ENCODE data around the gene ZDHHC11.
"Not testable (repeated sequence)": the region's sequence is repeated elsewhere in the genome, so short reads cannot be mapped to it uniquely, and the experiment has no call there.

ZDHHC11 gene

DNA sequence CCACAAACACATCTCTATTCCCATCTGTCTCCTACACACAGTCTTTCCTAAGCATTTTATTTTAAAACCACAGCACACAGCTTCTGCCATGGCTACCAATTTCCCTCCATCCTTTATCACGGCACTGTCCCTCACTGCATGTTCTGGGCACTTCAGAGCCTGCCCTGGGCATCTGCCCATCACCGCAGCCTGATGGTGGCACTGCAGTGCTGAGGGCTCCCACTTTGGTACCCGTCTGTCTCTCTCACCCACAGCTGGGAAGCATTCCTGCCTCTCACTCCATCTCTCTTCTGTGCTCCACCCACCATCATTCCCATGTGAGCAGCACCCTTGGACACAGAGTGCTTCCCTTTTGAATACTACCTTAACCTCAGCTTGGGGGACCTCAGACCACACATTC lies 31.7 kb downstream of the ZDHHC11 start:
- DNase-seq (ENCODE audit: low spot score) = no peak
- TF ChIP-seq, protein P1, sequence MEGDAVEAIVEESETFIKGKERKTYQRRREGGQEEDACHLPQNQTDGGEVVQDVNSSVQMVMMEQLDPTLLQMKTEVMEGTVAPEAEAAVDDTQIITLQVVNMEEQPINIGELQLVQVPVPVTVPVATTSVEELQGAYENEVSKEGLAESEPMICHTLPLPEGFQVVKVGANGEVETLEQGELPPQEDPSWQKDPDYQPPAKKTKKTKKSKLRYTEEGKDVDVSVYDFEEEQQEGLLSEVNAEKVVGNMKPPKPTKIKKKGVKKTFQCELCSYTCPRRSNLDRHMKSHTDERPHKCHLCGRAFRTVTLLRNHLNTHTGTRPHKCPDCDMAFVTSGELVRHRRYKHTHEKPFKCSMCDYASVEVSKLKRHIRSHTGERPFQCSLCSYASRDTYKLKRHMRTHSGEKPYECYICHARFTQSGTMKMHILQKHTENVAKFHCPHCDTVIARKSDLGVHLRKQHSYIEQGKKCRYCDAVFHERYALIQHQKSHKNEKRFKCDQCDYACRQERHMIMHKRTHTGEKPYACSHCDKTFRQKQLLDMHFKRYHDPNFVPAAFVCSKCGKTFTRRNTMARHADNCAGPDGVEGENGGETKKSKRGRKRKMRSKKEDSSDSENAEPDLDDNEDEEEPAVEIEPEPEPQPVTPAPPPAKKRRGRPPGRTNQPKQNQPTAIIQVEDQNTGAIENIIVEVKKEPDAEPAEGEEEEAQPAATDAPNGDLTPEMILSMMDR (IDR thresholded peaks at IDR 0.05; ENCODE audit: extremely low read depth, missing control alignments) = no peak

DNA sequence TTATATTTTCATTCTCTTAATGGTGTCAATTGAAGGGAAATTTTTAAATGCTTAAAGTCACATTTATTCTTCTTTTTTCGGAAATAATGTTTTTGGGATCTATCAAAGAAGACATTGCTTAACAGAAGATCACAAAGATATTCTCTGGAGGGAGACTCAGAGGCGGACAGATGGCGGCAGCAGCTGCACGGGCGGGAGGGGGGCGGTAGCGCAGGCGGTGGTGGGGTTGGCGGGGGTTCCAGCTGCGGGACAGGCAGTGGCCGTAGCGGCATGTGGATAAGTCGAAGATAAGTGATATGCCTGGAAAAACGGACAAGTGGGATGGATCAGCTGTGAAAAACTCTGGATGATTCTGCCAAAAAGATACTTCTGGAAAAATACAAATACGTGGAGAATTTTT lies 34.6 kb downstream of the ZDHHC11 start:
- no peak for DNase-seq (ENCODE audit: low spot score)
- TF ChIP-seq, protein P1 (IDR thresholded peaks at IDR 0.05; ENCODE audit: extremely low read depth, missing control alignments) = no peak

DNA sequence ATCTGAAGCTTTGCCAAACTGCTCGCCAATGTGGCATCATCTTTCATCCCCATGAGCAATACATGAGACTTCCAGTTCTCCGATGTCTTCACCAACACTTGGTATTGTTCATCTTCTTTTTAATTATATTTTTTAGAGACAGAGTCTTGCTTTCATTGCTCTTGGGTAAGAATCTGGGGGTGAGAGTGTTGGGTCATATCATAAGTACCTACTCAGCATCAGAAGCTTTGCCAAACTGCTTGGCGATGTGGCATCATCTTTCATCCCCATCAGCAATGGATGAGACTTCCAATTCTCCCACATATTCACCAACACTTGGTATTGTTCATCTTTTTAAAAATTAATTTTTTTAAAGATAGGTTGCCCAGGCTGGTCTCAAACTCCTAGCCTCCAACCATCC lies 35.3 kb downstream of the ZDHHC11 start:
- TF ChIP-seq, protein P1 (IDR thresholded peaks at IDR 0.05; ENCODE audit: extremely low read depth, missing control alignments) = no peak
- no peak for DNase-seq (ENCODE audit: low spot score)

DNA sequence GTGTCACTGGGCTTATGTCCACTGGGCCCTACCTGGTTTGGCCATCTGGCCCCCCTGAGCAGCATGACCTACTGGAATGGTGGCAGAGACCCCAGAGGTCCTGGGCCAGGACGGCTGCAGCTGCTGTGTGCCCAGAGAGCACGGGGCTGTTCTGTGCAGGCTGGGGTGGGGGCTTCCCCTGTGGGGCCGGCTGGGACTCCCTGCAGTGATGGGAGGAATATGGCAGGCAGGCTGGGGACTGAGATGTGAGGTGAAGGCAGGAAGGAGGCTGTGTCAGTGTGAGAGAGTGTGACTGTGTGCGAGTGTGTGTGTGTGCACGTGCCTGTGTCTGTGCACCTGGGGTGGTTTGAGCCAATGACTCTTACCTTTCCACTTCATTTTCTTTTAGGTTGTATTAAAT lies 37.2 kb downstream of the ZDHHC11 start:
- DNase-seq (ENCODE audit: low spot score) = not testable (repeated sequence)

DNA sequence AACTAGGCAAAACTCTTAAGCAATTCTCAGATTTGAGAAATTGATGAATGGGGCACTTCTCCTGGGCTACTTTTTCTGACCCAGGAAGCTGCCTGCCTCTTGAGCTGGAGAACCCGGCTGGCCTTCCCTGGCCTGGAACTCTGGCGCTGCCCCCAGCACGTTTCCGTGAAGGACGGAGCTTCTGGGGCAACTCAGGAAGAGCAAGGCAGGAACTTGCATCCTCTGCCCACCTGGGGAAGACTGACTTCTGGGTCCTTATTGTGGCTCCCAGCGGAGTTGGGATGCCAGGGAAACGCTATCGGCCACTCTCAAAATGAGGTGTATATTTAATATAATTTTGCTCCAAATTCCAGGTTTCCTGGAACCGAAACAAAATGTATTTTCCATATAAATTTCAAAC lies 39.4 kb downstream of the ZDHHC11 start:
- not testable (repeated sequence) for DNase-seq (ENCODE audit: low spot score)

DNA sequence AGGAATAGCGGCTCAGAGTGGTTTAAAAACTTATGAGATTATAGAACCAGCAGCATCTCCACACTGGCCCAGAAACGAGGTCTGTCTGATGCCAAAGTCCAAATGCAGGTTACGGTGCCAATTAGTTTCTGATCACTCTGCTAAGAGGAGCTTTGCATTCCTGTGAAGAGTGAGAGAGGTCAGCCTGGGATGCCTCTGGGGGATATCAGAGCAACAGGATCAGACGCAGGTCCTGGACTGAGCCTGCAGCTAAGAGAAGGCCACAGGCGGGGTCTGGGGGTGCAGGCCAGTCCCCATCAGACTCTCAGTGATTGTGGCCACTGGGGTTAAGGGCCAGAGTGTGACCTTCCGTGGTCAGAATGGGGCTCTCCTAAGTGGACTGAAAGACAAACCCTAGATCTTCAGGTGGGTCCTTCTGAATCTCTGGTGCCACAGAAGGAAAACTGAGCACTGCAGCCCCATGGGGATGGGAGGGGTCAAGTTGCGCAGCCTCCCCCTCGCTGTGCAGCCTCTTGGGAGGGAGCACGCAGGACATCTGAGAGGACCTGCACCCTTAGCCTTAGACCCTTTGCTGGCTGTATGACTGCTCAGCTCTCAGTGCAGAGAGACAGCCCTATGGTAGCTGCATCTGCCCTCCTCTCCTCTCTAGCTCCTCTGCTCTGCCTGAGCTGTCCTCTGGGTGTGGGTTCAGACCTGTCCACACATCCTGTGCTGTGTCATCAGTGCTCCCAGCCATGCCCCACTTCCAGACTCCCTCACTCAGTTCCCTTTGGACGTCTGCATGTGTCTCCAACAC lies 42.9 kb downstream of the ZDHHC11 start:
- not testable (repeated sequence) for DNase-seq (ENCODE audit: low spot score)

DNA sequence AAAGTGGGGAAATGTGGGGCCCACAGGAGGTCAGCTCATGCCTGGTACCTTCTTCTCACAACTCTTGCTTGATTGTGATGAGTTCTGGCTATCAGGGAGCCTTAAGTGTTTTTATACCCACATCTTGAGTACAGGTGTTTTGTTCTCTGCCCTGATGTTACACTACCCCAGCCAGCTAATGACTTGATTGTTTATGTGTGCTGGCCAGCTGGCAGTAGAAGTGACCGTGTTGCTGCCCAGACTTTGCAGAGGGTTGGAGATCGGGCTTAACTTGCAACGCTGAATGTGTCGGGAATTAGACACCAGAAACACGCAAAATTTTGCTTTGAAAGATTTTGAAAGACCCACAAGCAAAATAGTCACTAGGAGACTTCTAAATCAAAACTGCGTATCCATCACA lies 49.3 kb downstream of the ZDHHC11 start:
- no peak for DNase-seq (ENCODE audit: low spot score)
- TF ChIP-seq, protein P1 (IDR thresholded peaks at IDR 0.05; ENCODE audit: extremely low read depth, missing control alignments) = no peak

DNA sequence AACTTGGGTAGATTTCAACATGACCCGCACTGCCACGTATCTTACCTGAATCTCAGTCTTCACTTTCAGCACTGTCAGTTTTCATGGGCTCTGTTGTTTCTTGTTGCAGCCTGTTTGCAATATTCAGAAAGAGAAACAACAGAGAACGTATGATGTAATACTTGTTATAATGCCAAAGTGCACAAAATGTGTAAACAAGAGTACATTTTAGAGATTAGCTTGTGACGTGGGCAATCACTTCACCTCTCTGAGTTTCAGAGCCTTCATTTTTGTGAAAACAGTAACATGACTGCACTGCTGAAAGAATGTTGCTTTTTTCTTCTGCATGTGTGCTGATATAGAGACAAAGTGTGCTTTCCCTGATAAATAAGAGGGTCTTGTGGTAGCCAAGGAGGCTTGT lies 49.7 kb downstream of the ZDHHC11 start:
- DNase-seq (ENCODE audit: low spot score) = not testable (repeated sequence)

DNA sequence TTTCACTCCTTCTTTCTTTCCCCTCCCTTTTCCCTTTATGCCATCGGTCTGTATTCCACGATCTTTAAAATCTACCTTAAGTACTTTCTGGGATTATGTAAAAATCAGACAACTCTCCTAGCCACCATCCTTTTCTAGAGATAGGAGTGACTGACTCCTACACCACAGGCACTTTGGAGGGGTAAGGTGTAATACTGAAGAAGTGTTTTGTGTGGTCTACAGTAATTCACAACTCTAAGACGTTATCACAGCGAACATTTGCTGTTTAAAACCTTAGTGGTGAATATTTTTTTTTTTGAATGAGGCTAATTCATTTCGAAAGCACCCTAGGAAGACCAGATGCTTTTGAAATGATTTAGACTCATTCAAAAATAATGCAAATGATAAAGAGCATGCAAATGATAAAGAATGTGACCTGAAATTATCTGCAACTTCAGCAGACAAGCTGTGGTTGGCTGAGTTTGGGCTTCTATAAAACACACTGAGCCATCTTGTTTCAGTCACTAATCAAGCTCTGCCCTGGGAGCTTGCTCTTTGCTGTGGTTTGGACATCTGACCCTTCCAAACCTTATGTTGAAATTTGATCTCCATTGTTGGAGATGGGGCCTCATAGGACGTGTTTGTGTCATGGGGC lies 52.2 kb downstream of the ZDHHC11 start:
- DNase-seq (ENCODE audit: low spot score) = not testable (repeated sequence)

DNA sequence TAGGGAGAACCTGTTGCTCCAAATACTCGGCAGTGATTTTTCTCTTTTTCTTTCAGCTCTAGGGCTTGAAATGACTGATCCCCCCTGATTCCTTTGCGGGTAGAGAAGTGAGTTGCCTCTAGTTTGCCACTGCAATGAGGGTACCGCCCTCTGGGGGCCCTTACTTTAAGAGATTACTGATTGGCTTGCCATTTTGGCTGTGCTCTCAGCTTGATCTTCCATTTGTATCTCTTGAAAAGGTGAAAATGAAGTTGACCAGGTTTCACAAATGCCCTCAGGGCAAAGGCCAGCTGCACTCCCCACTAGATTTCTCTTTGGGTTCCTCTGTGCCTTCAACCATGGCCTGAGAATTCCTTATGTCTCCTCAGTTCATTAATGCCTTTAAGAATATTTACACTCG lies 52.8 kb downstream of the ZDHHC11 start:
- DNase-seq (ENCODE audit: low spot score) = not testable (repeated sequence)

DNA sequence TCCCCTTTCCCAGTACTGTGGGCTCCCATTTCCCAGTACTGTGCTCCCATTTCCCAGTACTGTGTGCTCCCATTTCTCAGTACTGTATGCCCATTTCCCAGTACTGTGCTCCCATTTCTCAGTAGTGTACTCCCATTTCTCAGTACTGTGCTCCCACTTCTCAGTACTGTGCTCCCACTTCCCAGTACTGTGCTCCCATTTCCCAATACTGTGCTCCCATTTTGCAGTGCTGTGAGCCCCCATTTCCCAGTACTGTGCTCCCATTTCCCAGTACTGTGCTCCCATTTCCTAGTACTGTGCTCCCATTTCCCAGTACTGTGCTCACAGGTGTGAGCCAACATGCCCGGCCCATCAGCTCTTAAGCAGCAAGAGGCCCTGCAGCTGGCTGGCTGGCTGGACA lies 54.9 kb downstream of the ZDHHC11 start:
- DNase-seq (ENCODE audit: low spot score) = not testable (repeated sequence)

DNA sequence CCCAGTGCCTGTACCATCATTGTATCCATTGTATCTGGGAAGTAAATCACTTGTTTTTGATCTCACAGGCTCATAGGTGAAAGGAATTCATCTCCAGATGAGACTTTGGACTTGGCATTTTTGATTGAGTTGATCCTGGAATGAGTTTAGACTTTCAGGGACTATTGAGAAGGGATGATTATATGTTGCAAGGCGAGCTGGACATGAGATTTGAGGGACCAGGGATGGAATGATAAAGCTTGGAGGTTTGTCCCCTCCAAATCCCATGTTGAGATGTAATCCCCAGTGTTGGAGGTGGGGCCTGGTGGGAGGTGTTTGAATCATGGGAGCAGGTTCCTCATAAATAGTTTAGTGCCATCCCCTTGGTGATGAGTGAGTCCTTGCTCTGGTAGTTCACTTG lies 55.8 kb downstream of the ZDHHC11 start:
- DNase-seq (ENCODE audit: low spot score) = not testable (repeated sequence)

DNA sequence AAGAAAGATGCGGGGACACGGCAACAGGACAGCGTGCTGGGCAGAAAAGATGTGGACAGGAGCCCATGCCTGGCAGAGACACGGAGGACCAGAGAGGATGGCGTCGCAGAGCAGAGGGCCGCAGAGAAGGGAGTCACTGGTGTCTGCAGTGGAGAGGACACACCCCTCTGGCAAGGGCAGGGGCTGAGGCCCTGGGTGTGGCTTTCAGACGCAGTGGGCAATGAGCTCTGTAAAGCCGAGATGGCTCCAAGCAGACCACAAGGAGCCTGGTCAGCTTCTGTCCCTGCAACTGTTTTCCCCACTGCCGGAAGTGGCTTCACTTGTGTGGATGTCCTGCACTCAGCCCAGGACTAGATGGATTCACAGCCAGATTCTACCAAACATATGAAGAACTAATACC lies 62.1 kb downstream of the ZDHHC11 start:
- not testable (repeated sequence) for DNase-seq (ENCODE audit: low spot score)

DNA sequence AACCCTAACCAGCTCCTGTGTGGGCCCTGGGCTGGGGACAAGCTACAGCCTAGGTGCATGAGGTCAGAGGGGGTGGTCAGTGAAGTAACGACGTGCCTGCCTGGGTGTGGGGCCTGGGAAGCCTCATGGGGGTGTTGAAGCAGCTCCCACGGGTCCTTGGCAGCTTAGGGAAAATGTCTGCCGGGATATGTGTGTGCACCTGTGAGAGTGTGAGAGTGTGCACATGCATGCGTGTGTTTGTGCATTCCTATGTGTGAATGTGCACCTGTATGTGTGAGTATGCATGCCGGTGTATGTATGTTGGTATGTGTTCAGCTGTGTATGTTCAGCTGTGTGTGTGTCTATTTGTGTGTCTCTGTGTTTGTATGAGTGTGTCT lies 62.9 kb downstream of the ZDHHC11 start:
- DNase-seq (ENCODE audit: low spot score) = not testable (repeated sequence)

DNA sequence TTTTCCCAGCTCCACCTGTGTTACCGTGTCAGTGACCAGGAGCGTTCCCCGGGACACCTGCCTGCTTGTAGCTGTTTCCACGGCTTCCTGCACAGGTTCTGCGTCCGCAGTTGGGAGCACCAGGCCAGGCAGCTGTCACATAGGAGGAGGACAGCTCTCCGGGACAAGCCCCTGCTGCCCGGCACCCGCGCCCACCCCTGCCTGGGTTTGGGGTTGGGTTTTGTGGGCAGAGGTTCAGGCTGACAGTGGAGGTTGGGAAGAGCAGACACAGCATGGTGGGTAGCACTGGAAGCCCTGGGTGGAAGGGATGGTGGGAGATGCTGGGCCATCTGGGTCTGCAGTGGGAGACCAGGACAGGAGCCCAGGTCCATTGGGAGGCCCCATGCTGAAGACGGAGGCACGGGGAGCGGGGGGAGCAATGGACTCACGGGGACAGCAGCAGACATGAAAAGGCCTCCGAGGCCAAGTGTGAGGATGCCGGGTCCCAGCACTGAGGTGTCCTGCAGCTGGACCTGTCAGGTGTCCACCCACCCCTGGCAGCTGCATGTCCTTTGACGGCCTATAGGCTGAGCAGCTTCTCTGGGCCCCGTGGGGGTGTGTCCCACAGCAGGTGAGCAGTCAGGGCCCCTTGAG lies 63.4 kb downstream of the ZDHHC11 start:
- DNase-seq (ENCODE audit: low spot score) = not testable (repeated sequence)

DNA sequence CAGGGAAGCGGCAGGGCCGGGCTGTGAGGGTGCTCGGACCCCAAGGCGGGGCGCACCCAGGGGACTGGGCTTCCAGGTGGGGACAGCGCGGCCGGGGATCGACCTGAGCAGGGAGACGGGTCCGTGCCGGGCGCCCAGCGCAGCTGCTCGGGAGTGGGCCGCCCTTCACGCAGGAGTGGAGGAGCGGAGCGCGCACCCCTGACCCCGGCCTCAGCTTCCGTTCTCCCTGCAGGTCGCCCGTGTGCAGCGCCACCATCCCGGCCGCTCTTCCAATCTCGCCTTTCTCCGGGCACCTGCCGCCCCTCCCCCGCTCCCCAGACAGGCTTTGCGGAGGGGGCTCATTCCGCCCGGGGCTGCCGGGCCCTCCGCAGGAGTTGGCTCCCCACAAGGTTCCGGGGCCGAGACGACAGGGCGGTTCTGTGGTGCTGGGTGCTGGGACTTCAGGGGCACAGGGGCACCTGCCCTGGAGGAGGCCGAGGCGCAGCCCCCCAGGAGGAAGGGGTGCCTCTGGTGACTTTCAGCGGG lies 65.5 kb downstream of the ZDHHC11 start:
- peak; percentile 10 for DNase-seq (ENCODE audit: low spot score)
